ENCODE measurements around the gene SEC24A.
A peak's percentile ranks its signal among the peaks of the same experiment; 100 is the strongest.
"Not testable (repeated sequence)": the region's sequence is repeated elsewhere in the genome, so short reads cannot be mapped to it uniquely, and the experiment has no call there.

SEC24A gene

DNA sequence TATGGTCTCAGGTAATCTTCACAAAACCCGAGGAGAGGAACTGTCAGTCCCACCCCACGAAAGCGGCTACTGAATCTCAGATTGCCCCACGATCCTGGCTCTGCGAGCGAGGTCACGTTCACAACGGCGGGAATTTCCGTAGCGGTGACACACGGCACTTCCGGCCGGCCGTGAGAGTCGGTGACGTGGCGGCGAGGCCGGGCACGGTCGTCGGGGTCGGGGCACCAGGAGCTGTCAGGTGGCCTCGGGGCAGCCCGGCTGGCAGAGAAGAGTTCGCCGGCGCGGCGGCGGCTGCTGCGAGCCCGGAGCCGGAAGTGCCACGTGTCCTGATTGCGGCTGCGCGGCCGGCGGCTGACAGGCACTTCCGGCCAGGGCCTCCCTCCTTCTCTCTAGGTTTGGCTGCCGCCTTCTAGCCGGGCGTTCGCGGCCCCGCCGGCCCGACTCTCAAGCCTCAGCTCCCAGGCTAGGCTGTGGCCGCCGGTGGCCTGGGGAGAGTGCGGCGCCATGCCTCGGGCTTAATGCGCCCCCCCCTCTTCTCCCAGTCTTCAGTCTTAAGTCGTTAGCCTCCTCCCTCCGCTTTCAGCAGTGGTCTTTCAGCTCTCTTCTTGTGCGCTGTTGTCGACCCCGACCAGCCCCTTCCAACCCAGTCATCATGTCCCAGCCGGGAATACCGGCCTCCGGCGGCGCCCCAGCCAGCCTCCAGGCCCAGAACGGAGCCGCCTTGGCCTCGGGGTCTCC, at the start of gene SEC24A:
Gene SEC24A (plus strand): TSS at position 361 of the 738 bp plus-strand sequence. CDS start 292 bp downstream, at position 653.
- DNase-seq (ENCODE audit: low spot score), result peak; percentile 90

DNA sequence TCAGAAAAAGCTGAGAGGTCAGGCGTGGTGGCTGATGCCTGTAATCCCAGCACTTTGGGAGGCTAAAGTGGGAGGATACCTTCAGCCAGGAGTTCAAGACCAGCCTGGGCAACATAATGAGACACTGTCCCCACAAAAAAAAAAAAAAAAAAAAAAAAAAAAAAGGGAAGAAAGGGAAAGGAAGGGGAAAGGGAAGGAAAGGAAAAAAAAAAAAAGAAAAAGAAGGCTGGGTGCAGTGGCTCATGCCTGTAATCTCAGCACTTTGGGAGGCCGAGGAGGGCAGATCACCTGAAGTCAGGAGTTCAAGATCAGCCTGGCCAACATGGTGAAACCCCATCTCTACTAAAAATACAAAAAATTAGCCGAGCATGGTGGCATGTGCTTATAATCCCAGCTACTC, 48.8 kb upstream of the SEC24A start:
- DNase-seq (ENCODE audit: low spot score), result not testable (repeated sequence)

DNA sequence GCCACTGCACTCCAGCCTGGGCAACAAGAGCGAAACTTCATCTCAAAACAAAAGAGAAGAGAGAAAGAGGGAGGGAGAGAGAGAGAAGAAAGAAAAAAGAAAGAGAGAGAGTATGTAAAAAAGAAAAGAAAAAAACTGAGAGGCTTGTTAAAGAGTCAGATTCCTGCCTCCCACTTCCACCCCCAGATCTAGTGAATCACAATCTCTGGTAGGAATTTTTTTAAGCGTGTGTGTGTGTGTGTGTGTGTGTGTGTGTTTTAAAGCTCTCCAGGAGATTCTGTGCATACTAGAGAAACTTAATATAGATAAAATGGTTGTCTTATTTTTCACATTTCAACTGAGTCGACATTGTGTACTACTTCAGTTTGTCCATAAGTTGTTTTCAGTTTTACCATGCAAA, 48.0 kb upstream of the SEC24A start:
- no peak for DNase-seq (ENCODE audit: low spot score)

DNA sequence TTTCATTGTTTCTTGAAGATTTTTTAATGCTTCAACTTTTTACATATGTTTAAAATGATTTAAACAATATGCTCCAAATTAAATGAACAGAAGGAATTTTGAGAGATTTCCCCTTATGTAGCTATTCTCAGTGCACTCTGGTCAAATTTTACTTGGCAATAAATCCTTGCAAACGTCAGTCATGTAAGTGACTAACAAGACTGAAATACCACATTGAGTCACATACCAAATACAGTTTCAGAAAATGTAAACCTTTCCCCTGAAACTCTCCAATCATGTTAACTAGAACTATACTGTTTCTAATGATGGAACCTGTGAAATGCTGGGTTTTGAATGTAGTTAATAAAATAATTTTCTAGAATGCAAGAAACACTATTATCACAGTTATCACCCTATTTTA, 45.5 kb upstream of the SEC24A start:
- DNase-seq (ENCODE audit: low spot score), result no peak

DNA sequence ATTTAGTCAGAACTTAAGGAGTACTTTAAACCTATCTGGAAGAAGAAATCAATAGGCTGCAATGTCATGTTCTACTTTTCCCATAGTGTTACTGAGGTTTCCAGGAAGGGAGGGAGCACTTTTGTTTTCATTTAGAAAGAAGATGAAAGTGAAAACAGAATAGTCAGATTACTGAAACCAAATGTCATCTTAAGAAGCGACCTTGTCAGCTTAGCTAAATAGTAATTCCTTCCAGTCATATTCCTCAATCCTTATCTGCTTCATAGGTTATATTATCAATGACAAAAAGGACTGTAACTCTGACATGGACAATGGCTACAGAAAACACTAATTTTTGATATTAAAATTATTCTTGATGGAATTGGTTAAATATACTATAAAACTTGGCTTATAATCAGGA, 43.7 kb upstream of the SEC24A start:
- no peak for DNase-seq (ENCODE audit: low spot score)

DNA sequence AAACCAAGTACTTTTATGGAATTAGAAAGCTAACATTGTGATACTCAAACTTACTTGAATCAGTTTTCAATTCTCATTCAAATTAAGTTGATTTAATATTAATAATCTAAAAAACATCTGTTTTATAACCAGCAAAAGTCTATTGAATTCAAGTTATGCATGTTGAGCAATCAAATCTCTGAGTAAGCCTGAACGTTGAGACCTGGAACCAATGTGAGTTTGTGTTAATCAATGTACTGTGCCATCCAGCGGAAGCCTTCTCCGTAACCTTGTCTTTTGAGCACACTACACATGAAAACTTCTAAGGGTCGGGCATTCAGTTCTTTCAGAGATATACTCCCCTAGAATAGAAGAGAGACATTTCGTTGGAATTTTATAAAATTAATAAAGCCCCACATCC, 41.9 kb upstream of the SEC24A start:
- DNase-seq (ENCODE audit: low spot score), result no peak

DNA sequence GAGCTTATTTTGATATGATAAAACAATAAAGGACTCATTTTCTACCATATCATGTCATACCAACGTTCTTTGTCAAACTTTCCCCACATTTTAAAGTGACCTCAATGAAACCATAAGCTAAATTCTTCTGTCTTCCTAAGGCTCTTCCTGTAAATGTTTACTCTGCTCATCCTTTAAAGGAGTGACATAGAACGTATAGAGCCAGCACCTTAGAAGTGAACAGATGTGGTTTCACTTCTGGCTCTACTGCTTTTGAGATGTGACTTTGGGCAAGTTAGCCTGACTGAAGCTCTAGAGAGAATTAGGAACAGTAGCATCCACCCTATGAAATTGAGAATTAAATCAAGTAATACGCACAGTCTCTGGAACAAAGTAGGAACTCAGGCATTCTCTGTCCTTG, 40.0 kb upstream of the SEC24A start:
- DNase-seq (ENCODE audit: low spot score), result no peak

DNA sequence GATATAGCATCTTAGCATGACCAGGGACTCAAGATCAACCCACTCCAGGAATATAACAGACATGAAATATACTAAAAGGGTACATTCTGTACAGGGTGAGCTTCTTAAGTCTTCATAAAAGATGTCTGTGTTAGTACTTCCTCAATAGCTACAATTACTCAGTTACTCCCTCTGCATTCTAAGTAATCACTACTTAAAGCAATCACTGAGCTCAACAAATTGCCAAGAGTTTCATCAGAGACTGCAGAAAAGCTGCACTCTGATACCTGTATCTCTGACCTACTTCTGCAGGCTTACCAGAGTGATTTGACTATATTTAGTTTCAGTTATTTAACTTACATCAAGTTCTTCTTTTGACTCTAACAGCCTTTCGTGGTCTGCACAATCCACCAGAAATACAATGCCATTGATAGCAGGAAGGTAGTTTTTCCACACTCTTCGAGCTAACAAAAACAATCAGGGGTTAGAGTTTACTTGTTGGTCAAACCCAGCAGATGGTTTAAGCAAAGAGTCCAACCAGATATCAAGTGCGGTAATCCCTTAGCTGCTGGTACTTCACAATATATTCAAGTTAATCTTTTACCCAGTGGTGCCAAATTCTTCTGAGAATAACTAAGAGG, 39.2 kb upstream of the SEC24A start:
- DNase-seq (ENCODE audit: low spot score), result no peak

DNA sequence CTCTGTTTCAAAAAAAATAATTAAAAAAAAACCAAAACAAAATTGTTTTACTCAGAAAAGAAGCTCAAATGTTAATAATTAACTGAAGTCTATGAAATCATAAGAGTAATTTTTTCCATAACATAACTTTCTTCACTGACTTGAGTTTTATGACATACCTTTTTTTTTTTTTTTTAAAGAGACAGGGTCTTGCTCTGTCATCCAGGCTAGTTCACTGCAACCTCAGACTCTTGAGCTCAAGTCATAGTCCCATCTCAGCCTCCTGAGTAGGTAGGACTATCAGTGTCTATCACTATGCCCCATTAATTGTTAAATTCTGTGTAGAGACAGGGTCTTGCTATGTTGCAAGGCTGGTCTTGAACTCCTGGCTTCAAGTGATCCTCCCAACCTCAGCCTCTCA, 37.9 kb upstream of the SEC24A start:
- DNase-seq (ENCODE audit: low spot score), result no peak

DNA sequence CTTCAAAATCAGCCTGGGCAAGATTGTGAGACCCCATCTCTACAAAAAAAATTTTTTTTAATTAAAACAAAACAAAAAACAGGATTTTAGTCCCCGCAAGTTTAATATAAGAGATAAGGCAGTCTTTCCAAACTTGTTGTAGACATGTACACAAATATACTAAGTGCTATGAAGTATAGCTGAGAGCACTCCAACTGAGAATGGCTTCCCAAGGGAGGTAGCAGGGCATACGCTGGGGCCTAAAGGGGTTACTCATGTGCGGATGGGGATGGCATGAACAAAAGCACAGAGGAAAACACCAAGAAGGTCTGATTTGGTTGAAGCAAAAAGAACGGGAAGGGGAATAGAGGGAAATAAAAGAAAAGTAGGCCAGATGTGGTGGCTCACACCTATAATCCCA, 37.1 kb upstream of the SEC24A start:
- no peak for DNase-seq (ENCODE audit: low spot score)

DNA sequence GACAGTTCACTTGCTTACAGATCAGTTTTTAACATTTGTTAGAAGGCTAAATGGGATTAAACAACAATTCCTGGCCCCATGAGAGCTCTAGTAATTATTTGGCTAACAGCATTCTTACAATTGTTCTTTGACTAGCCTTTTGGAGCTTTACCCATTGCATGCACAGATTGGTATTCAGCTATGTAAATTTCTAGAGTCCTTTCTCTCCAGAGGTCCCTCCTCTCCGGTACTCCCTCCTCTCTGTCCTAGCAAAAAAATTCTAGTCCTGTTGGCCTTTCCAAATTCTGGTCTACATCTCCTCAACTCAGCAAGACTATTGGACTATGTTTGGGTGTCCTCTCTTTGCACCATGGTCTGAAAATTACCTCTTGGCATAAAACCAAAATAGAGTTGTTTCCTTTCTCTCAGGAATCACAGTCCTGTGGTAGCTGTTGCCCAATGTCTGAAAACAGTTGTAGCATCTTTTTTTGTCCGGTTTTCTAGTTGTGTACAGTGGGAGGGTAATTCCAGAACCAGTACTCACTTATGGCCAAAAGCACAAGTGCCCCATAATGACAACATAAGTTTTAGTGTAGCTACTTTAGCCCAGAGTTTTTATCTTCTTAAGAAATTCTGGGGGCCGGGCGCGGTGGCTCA, 34.0 kb upstream of the SEC24A start:
- no peak for DNase-seq (ENCODE audit: low spot score)

DNA sequence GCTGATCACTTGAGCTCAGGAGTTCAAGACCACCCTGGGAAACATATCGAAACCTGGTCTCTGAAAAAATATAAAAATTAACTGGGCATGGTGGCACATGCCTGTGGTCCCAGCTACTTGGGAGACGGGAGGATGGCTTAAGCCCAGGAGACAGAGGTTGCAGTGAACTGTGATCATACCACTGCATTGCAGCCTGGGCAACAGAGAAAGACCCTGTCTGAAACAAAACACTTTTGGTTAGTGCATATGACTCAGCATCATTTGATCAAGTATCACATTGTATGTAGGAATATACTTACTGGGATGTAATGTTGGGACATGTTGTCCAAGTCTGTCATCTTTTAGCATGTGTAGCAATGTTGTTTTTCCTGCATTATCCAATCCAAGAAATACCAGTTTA, 28.0 kb upstream of the SEC24A start:
- no peak for DNase-seq (ENCODE audit: low spot score)

DNA sequence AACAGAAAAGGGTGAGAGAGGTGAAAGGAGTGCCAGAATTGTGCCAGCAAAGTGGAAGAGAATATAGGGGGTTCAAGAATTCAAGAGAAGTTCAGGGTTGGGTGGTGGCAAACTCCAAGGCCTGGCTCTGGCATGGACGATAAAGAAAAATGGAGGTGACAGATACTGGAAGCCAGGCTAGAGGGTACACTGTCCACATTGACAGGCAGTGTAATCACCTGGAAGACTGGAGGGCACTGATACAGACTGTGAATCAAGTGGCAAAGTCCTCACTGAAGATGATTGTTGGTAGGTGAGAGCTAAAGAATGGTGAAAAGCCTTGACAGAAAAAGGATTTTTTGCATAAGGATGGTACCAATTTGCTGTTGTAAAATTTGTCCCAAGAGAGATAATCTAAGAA, 23.0 kb upstream of the SEC24A start:
- no peak for DNase-seq (ENCODE audit: low spot score)

DNA sequence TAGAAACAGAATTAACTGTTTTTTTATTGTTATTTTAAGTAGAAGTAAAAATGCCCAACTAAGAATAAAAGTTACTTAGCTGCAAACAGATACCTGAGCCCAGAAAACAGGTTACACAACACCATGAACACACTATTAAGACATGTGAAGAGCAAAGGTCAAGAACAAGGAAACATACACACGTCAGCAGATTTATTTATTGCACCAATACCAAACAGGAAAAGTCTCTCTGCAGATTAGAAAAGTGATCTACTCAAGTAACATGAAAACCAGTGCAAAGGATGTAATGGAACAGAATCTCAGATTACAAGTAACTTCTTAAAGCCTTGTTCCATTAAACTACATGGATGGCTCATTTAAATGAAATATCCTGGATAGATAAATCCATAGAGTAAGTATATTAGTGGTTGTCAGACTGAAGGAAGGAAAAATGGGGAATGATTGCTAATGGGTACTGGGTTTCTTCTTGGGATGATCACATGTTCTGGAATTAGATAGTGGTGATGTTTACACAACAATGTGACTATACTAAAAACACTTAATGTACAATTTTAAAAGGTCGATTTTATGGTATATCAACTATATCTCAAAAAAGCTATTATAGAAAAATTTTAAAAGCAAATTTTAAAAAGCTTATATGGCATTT, 22.1 kb upstream of the SEC24A start:
- no peak for DNase-seq (ENCODE audit: low spot score)

DNA sequence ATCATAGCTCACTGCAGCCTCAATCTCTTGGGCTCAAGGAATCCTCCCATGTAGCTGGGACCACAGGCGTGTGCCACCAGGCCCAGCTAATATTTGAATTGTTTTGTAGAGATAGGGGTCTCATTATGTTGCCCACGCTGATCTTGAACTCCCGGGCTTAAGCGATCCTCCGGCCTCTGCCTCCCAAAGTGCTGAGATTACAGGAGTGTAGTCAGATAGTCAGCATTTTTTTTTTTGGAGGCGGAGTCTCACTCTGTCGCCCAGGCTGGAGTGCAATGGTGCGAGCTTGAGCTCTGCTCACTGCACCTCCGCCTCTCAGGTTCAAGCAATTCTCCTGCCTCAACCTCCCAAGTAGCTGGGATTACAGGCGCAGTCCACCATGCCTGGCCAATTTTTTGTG, 14.4 kb upstream of the SEC24A start:
- no peak for DNase-seq (ENCODE audit: low spot score)

DNA sequence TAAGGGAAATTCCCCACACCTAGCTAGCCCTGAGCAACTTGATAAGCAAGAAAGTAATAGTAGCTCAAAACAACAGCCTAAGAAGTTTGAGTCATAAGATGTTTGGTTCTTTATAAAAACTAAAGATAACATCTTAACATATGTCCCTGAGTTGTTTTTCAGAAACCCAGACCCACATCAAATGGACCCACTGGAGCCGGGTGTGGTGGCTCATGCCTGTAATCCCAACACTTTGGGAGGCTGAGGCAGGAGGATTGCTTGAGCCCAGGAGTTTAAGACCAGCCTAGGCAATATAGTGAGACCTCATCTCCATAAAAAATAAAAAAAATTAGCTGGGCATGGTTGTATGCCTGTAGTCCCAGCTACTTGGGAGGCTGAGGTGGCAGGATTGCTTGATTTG, 13.2 kb upstream of the SEC24A start:
- DNase-seq (ENCODE audit: low spot score), result not testable (repeated sequence)

DNA sequence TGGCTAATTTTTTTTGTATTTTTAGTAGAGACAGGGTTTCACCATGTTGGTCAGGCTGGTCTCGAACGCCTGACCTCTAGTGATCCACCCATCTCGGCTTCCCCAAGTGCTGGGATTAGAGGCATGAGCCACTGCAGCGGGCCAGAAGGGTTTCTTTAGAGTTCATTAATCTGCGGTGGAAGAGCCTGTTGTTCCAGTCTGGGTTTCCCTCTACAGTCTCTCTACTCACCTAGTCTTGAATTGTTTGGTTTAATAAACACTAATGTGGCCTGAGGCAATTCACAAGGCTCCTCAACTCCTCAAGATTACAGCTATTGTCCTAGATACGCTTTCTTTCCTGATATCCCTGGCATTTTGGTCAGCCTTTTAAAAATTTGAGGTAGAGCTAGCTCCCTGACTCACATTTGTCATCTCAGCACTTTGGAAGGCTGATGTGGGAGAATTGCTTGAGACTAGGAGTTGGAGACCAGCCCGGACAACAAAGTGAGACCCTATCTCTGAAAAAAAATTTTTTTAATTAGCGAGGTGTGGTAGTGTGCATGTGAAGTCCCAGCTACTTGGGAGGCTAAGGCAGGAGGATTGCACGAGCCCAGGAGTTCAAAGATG, 11.4 kb upstream of the SEC24A start:
- DNase-seq (ENCODE audit: low spot score), result no peak

DNA sequence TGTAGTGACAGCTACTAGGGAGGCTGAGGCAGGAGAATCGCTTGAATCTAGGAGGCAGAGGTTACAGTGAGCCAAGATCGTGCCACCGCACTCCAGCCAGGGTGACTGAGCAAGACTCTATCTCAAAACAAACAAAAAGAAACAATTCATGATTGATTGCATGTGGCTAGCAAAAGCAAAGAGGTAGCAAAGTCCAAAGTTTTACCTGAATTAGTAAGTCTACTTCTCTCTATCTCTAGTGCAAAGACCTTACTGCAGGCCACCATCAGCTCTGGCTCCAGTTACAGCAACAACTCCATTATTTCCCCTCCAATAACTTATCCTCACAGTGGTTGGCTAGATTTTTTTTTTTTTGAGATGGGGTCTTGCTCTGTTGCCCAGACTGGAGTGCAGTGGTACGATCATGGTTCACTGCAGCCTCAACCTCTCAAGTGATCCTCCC, 9.8 kb upstream of the SEC24A start:
- DNase-seq (ENCODE audit: low spot score), result no peak

DNA sequence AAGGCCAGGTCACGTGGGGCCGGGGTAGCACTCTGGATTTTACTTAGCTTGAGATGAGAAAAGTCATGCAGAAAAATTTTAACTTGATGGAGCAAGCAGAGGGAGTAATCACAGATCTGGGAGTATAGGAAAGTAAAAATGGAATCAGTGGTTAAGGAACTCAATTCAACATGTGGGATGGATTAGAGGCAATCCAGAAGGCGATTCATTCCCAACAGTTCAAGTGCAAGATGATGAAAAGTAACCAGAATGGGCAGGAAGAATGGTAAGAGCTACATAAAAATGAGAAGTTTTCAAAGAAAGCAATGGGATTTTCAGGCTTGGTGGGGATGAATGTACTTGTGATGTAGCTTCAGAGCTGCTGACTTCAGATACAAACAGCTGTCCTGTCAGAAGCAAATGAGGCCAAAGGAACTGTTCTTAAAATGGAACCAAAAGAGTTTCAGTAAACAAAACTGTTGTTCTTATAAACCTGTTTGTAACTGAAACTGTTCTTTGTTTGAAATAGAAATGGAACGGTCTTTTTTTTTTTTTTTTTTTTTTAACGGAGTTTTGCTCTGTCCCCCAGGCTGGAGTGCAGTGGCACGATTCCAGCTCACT, 5.6 kb upstream of the SEC24A start:
- no peak for DNase-seq (ENCODE audit: low spot score)

DNA sequence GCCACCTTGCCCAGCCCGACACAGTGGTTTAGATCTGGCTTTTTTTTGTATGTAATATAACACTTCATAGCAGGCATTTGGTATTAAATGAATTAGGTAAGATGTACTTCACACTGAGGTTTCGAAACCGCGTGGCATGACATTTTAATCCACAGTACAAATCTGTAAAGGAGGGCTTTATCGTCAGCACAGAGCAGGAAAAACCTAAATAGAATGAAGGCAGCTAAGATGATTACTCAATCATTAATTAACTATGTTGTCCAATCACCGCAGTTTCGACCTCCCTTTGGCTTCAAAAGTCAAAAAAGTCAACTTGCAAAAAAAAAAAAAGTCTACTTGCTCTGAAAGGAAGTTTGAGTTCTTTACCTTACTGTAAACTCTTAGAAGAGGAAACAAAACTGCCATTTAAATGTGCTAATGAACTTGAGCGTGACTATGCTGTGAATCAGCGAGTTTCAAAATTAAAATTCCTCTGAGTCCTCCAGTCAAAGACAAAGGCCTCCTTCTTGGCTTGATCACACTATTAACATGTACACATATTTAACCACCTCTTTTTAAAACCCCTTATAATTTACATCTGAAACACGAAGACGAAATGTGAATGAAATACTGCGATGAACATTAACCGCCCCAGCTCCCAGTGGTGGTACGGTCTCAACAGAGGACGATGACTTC, 698 bp upstream of the SEC24A start:
- peak; percentile 48 for DNase-seq (ENCODE audit: low spot score)

DNA sequence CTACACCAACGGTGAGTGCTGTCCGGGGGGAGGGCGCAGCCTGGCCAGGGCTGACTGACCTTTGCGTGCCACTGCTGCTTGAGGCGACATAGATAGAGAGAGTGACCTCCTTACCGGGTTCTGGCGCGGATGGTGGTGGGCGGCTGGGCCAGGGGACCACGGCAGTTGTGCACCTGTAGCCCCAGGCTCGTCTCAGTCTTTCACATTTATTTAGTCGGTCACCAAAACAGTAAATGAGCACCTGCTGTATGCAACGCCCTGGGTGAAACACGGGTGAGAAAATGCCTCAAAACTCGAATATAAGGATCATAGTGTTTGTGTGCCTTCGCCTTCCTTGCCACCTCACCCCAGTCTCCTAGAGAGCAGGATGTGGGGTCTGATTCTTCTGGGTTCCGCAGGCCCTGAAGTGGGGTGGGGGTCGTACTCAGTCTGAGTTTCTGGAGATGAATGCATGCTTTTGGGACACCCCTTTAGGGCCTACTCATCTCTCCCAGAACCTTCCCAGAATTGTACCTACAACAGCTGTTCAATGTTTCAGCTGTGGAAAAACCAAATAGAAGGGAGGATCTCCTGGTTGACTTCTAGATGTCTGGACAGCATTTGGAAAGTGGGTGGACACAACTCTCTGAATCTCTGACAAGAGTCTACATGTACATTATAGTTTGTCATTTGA, 714 bp downstream of the SEC24A start:
- no peak for DNase-seq (ENCODE audit: low spot score)
